ENCODE results near the gene ANKRD44.

GRCh38 chr2:196965651-196966050, 344.9 kb downstream of the ANKRD44 start:
- TF ChIP-seq EZH2 (IDR thresholded peaks at IDR 0.05; ENCODE audit: borderline replicate concordance, low read length) (no peak), CTCF (conservative IDR thresholded peaks at IDR 0.05 in 1 of 2, IDR thresholded peaks at IDR 0.05 in 1 of 2; ENCODE audit: extremely low read depth in 1 of 2, insufficient read depth in 1 of 2, low read depth in 1 of 2, low read length in 2 of 2) (no peak)

All from mammary epithelial cell (primary cell).